GM20431 (cell line): ENCODE data around the gene B9D1.

Source experiments
- in situ Hi-C: fragments of 300-500 bp; cut with MseI, MboI; formaldehyde crosslinking; loops from one replicate; pipeline ENCODE4 v1.15.0; 2020; ENCODE audit warnings: low sequenced_read_pairs; ENCODE audit not compliant: unreplicated experiment

B9D1 gene

DNA sequence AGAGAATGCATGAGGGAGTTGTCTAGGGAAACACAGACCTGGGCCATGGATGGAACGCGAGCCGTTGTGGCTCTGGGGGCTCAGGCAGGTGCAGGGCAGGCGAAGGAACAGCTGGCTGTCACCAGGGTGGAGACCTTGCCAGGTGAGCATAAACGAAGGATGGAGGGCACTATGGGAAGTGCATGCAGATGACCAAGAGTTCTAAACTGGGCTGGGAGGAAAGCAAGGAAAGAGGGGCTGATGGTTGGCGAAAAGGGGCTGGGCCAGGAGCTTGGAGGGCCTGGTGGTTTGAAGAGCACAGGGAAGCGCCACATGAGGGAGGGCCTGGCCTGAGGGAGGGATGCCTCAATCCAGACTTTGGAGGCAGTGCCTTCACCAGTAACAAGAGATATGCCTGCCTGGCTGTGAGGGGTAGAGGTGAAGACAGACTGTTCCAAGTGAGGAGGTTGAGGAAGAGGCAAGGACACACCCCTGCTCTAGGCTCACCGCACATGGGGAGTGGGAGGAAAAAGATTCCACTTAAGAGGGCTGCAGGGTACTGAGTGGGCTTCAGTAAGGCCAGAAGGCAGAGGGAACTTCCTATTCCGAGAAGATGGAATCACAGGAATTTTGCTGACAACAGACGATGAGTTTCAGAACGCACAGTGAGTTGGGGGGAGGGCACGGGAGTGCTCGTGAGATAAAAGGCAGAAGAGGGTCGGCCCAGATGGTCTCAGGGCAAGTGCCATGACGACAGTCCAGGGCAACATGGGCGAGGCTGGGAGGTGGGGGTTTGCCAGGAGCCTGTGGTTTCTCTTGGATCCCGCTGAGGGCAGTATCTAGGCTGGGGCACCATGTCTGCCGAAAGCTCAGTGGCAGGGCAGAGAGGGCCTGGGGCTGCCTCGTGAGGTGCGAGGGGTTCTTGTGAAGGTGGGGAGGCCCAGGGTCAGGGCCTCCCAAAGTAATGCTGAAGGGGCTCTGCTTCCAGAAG lies 20.6 kb downstream of the B9D1 start:
- in situ Hi-C loops = no loop called here

GRCh38 chr17:19341211-19341631 lies 21.3 kb downstream of the B9D1 start:
- in situ Hi-C loops = no loop called here

DNA sequence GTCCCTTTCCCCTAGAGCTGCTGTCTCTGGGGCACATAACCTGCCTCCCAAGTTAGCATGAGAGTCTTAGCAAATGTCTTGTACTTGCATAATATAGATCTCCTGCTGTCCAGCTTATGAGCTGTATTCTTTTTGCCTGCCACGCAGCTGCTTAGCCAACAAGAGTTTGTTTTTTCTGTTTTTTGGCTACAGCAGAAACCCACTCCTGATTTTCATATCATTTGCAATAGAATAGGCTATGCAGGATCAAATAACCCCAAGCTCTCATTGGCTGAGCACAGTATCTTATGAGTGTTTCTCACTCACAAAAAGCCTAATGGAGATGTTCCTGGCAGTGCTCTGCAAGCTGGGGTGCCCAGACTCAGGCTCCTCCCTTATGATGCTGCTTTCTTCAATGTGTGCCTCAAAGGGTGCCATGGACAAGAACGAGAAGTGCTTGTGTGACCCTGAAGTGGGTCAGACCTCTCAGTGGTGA lies 23.1 kb downstream of the B9D1 start:
- in situ Hi-C loops = no loop called here

- in situ Hi-C loops = no loop called here
These were observed 24.2 kb downstream of the B9D1 start for GRCh38 chr17:19338031-19338990.

DNA sequence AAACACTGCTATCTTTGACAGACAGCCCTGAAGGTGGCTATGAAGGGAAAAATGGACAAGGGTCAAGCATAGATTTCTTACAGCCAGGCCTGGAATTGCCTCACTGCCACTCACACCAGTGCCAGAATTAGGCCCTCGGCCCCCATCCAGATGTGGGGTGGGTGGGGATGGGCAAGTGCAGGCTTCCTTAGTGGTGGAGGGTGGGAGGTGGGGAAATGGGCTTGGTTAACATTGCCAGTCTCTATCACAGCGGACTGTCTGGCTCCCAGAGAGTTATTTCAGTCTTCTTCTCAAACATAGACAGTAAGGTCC lies 24.9 kb downstream of the B9D1 start:
- in situ Hi-C loops = no loop called here

DNA sequence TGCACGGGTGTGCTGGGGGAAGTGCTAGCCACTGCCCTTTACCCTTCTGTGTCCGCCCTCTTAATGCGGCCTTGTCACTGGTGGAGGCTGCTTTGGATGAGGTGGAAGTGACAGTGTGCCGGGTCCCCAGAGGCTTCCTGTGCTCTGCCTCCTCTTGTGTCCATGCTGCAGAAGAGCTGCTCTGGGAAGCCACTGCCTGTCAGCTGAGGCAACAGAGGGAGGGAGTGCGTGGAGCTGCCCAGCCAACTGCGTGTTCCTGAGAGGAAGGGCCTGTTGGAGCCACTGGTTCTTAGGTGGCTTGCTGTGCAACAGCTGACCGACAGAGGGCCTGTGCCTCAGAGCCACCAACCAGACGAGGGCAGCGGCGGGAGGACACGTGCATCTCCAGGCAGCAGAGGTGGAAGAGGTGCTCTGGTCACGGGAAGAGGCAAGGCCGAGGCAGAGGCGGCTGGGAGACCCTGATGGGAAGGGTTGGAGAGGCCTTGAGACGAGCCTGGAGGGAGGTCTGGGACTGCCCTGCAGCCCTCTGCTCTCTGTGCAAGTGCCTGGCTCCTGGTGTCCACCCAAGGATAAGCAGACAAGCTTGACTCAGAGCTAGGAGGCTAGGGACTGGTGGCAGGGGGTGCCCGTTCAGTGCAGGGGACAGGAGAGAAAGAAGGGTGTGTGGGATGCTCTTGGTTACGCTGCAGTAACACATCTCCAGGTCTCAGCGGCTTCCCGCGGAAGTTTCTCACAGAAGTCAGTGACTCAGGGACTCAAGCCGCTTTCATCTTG lies 25.4 kb downstream of the B9D1 start:
- in situ Hi-C loops = no loop called here

GRCh38 chr17:19335951-19336631 lies 26.4 kb downstream of the B9D1 start:
- in situ Hi-C loops = no loop called here

- in situ Hi-C loops = no loop called here
These were observed 28.2 kb downstream of the B9D1 start for GRCh38 chr17:19334331-19334730.

DNA sequence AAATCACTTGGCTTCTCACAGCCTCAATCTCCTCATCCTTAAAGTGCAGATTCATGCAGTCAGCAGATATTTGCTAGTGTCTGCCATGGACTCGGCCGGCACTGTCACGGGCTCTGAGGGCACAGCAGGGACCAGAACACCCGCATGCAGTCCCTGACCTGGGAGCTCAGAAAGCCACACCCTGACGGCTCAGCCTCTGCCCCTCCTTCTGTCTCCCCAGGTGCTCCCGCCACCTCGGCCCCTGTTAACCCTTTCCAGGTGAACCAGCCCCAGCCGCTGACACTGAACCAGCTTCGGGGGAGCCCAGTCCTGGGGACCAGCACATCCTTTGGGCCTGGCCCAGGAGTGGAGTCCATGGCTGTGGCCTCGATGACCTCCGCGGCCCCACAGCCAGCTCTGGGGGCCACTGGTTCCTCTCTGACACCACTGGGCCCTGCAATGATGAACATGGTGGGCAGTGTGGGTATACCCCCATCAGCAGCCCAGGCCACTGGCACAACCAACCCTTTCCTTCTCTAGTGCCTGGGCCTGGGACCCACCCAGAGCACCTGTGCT lies 28.7 kb downstream of the B9D1 start:
- in situ Hi-C loops = no loop called here

DNA sequence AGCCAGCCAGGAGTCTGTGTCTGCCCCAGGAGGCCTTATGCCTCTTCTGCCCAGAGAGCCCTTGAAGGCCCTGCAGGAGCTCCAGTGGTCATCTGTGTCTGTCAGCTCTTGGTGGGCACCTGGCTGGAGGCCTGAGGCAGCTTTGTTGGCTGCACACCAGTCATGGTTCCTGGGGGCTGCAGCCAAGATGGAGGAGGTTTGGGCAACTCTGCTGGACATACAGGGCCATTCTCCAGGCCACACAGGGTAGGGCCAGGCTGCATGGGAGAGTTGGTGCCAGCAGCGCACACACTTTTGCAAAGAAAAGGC lies 29.4 kb downstream of the B9D1 start:
- in situ Hi-C loops = no loop called here

DNA sequence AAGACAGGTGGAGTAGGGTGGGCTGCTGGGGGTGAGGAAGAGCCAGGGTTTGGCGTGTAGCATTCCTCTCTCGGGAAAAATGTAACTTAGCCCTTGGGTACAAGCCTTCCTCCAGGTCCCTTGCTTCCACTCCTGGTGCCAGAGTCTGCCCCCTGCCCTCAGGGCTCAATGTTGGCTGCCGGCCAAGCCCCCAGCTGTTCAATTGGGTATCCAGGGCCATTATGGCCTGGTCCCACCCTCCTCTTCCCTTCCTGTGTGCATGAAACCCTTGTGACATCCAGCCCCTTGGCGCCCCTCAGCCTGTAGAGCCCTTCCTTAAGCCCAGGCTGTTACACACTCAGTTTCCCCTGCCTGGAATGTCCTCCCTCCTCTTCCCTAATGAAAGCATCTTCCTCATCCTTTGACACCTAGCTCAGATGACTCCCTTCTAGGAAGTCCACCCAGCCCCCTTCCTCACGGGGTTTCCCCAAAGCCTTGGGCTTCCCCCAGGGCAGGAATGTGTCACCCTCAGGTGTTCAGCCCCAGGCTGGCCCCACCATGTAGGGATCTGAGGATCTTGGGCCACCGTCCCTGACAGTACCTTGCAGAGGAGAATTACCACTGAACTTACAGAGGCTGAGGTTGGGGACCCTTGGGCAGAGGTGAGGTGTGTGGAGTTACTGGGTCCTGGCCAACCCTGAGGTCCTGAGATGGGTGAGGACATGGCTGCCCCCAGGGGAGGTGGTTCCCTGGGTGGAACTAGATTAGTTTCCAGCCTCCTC lies 30.0 kb downstream of the B9D1 start:
- in situ Hi-C loops = no loop called here

- in situ Hi-C loops = no loop called here
These were observed 30.8 kb downstream of the B9D1 start for GRCh38 chr17:19331543-19332245.

DNA sequence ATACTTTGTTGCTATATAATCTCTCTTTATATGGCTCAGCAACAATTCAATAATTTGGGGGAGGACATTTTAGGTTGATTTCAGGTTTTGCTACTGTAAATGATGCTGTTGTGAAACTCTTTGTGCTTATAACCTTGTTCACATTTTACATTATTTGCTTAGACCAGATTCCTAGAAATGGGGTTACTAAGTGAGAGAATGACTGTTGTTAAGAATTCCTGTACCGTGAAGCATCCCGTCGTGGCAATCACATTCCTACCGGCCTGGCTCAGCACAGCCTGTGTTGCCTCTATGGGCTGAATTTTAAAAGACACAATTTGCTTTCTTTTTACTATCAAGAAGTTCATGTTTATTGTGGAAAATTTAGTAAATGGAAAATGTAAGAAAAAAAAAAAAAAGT lies 31.4 kb downstream of the B9D1 start:
- in situ Hi-C loops = no loop called here

DNA sequence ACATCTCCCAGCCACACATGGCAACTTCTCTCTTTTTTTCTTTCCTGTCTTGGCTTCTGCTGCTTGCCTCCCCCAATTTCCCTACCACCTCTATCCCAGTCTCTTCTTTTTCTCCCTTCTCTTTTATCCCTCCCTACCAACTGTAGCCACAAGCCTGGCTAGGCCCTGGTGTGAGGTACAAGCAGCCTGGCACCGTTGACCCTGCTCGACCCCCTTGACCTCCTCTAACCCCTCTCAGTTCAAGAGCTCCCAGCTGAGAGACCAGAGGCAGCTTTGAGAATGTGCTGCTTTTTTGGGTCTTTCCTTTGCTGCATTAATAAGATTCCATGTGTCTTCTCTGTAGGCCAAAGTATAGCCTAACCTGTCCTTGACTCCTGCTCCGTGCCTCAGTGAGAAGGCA lies 32.3 kb downstream of the B9D1 start:
- in situ Hi-C loops = no loop called here

GRCh38 chr17:19329839-19330238 lies 32.7 kb downstream of the B9D1 start:
- in situ Hi-C loops = no loop called here

- in situ Hi-C loops = no loop called here
These were observed 33.4 kb downstream of the B9D1 start for GRCh38 chr17:19329136-19329535.

GRCh38 chr17:19328441-19329061 lies 34.0 kb downstream of the B9D1 start:
- in situ Hi-C loops = no loop called here
